Thoracic aorta endothelial cell (primary cell): Measurements from ENCODE around the gene BUB3. TPM values are rescaled to one million over a fixed set of nuclear protein-coding genes. Genes with fewer than 3 reads are reported as not detected.

Experiments used
- total RNA-seq: library from RNA; depleted of rRNA; stranded (reverse); fragments of >200 nt; gene quantifications from 2 replicates; pipeline ENCODE4 v1.2.3, GENCODE V29; 2012

BUB3 gene
- 228 and 267 TPM in 2 replicates for total RNA-seq

GRCh38 chr10:123154092-123154710 is at the start of gene BUB3:
Gene BUB3, plus strand, starts transcription at chr10:123154402. Its CDS starts 516 bp downstream, at chr10:123154918.

GRCh38 chr10:123135415-123136141 is 18.6 kb upstream of the BUB3 start, which contains the start of gene HMX3:
Gene HMX3, plus strand, starts transcription at chr10:123135970. Its CDS starts 81 bp downstream, at chr10:123136051.

GRCh38 chr10:123147635-123148413 is 6.4 kb upstream of the BUB3 start, which contains the start of gene HMX2:
Gene HMX2, plus strand, starts transcription at chr10:123148136. Its CDS starts 243 bp downstream, at chr10:123148379.

Other genes with a start within 250 kb of the BUB3 start
- not detected in 2 replicates for gene FAM24A, start 243.8 kb upstream of the BUB3 start, total RNA-seq
- 13.4 and 14.8 TPM in 2 replicates for gene C10orf88, start 200.2 kb upstream of the BUB3 start, total RNA-seq
- gene PSTK, start 174.0 kb upstream of the BUB3 start, total RNA-seq, result 2.8 and 3.2 TPM in 2 replicates
- 12.8 and 16.1 TPM in 2 replicates for gene IKZF5, start 145.6 kb upstream of the BUB3 start, total RNA-seq
- gene ACADSB, start 145.4 kb upstream of the BUB3 start, total RNA-seq, result 8.0 and 12.2 TPM in 2 replicates
- gene HMX3, start 18.4 kb upstream of the BUB3 start, total RNA-seq, result not detected in 2 replicates
- gene HMX2, start 6.3 kb upstream of the BUB3 start, total RNA-seq, result not detected in 2 replicates